Mucosa of rectum (tissue), 2 donors: ENCODE results near the gene UNC5CL.

Experiments used
- H3K27ac ChIP-seq, 2 donors: one replicate each; pipeline ENCODE4 v1.7.0; 2013; ENCODE audit warnings: inconsistent platforms in 2 of 2, low read depth in 2 of 2, low read length in 2 of 2
- H3K27me3 ChIP-seq, 2 donors: one replicate each; pipeline ENCODE4 v1.7.0; 2013; ENCODE audit warnings: low read length in 2 of 2; ENCODE audit not compliant: control insufficient read depth in 2 of 2, insufficient read depth in 2 of 2
- H3K36me3 ChIP-seq, 2 donors: one replicate each; pipeline ENCODE4 v1.7.0; 2013; ENCODE audit warnings: low read length in 2 of 2; ENCODE audit not compliant: control insufficient read depth in 2 of 2, insufficient read depth in 2 of 2
- H3K4me1 ChIP-seq, 2 donors: one replicate each; pipeline ENCODE4 v1.7.0; 2013; ENCODE audit warnings: low read length in 2 of 2, mild to moderate bottlenecking in 1 of 2; ENCODE audit not compliant: control insufficient read depth in 2 of 2, insufficient read depth in 2 of 2
- H3K4me3 ChIP-seq, 2 donors: one replicate each; pipeline ENCODE4 v1.7.0; 2013; ENCODE audit warnings: low read length in 2 of 2
- H3K9ac ChIP-seq, 2 donors: one replicate each; pipeline ENCODE4 v1.7.0; 2013; ENCODE audit warnings: low read length in 2 of 2, low read depth in 1 of 2, mild to moderate bottlenecking in 1 of 2
- H3K9me3 ChIP-seq, 2 donors: one replicate each; pipeline ENCODE4 v1.7.0; 2013; ENCODE audit warnings: low read length in 2 of 2; ENCODE audit not compliant: control insufficient read depth in 2 of 2
- donor health status: healthy.
- donor health status: Normal muscosa, but diverticular disease.

Gene UNC5CL

GRCh38 chr6:41039060-41039998 lies at the start of gene UNC5CL:
Gene UNC5CL (minus strand): TSS chr6:41039221. CDS start chr6:41035074, 4,147 bp downstream.
- Histone ChIP-seq H3K9me3 (no peaks in the 10 kb centered on the region), H3K4me3 (peak within 1 kb of the TSS; percentile 2 to 58), H3K27me3 (no peaks in the 10 kb centered on the region), H3K36me3 (no peaks in the 10 kb centered on the region), H3K4me1 (peaks cover 11 to 21% of the 10 kb centered on the region in 2 donors), H3K9ac (peak within 1 kb of the TSS in 1 of 2 donors; percentile 35), H3K27ac (peak within 1 kb of the TSS; percentile 53)

GRCh38 chr6:41088451-41088850 lies 49.4 kb upstream of the UNC5CL start:
- Histone ChIP-seq H3K4me1 (no peaks in the 10 kb centered on the region), H3K9me3 (no peaks in the 10 kb centered on the region), H3K9ac (no peak overlapping the region), H3K4me3 (no peak overlapping the region), H3K36me3 (peaks cover 62 to 76% of the 10 kb centered on the region in 2 donors), H3K27ac (no peak overlapping the region), H3K27me3 (no peaks in the 10 kb centered on the region)

GRCh38 chr6:41085182-41085581 lies 46.2 kb upstream of the UNC5CL start:
- Histone ChIP-seq H3K9ac (no peak overlapping the region), H3K4me3 (no peak overlapping the region), H3K27me3 (no peaks in the 10 kb centered on the region), H3K9me3 (no peaks in the 10 kb centered on the region), H3K27ac (no peak overlapping the region), H3K4me1 (no peaks in the 10 kb centered on the region), H3K36me3 (peaks cover 50 to 66% of the 10 kb centered on the region in 2 donors)

GRCh38 chr6:41083072-41083471 lies 44.1 kb upstream of the UNC5CL start:
- no peak overlapping the region for H3K9ac ChIP-seq
- no peak overlapping the region for H3K27ac ChIP-seq
- H3K4me3 ChIP-seq = no peak overlapping the region
- H3K27me3 ChIP-seq = no peaks in the 10 kb centered on the region
- no peaks in the 10 kb centered on the region for H3K9me3 ChIP-seq
- H3K4me1 ChIP-seq = peaks cover under 1 to 2% of the 10 kb centered on the region in 2 donors
- H3K36me3 ChIP-seq = peaks cover 46 to 60% of the 10 kb centered on the region in 2 donors

- peak overlapping the region in 1 of 2 donors; percentile 7 for H3K27ac ChIP-seq
- H3K9ac ChIP-seq = no peak overlapping the region
- H3K36me3 ChIP-seq = peaks cover 35 to 45% of the 10 kb centered on the region in 2 donors
- H3K4me1 ChIP-seq = peaks cover 3 to 11% of the 10 kb centered on the region in 2 donors
- no peaks in the 10 kb centered on the region for H3K27me3 ChIP-seq
- no peak overlapping the region for H3K4me3 ChIP-seq
- H3K9me3 ChIP-seq = no peaks in the 10 kb centered on the region
Observed at GRCh38 chr6:41080621-41081020, 41.6 kb upstream of the UNC5CL start.

GRCh38 chr6:41079080-41079479 lies 40.1 kb upstream of the UNC5CL start:
- H3K36me3 ChIP-seq = peaks cover 25 to 32% of the 10 kb centered on the region in 2 donors
- H3K9me3 ChIP-seq = no peaks in the 10 kb centered on the region
- peaks cover 16 to 19% of the 10 kb centered on the region in 2 donors for H3K4me1 ChIP-seq
- H3K27me3 ChIP-seq = no peaks in the 10 kb centered on the region
- no peak overlapping the region for H3K9ac ChIP-seq
- no peak overlapping the region for H3K4me3 ChIP-seq
- H3K27ac ChIP-seq = no peak overlapping the region

- Histone ChIP-seq H3K9ac (no peak overlapping the region), H3K27me3 (no peaks in the 10 kb centered on the region), H3K4me3 (no peak overlapping the region), H3K9me3 (no peaks in the 10 kb centered on the region), H3K4me1 (peaks cover 18 to 23% of the 10 kb centered on the region in 2 donors), H3K36me3 (peaks cover 19 to 24% of the 10 kb centered on the region in 2 donors), H3K27ac (no peak overlapping the region)
Observed at GRCh38 chr6:41078101-41078500, 39.1 kb upstream of the UNC5CL start.

- Histone ChIP-seq H3K4me1 (peaks cover 18 to 23% of the 10 kb centered on the region in 2 donors), H3K27ac (no peak overlapping the region)
Observed at GRCh38 chr6:41077536-41077935, 38.5 kb upstream of the UNC5CL start.

GRCh38 chr6:41075651-41076626 lies 36.9 kb upstream of the UNC5CL start:
- Histone ChIP-seq H3K36me3 (peaks cover 11 to 14% of the 10 kb centered on the region in 2 donors), H3K27ac (no peak overlapping the region), H3K4me1 (peaks cover 21 to 26% of the 10 kb centered on the region in 2 donors), H3K9ac (no peak overlapping the region), H3K4me3 (no peak overlapping the region), H3K9me3 (no peaks in the 10 kb centered on the region), H3K27me3 (no peaks in the 10 kb centered on the region)

More at GRCh38 chr6:41077536-41077935, 38.5 kb upstream of the UNC5CL start:
- Histone ChIP-seq H3K36me3 (peaks cover 18 to 19% of the 10 kb centered on the region in 2 donors), H3K9ac (no peak overlapping the region), H3K4me3 (no peak overlapping the region), H3K27me3 (no peaks in the 10 kb centered on the region), H3K9me3 (no peaks in the 10 kb centered on the region)
